NCI-H345 (cell line): ENCODE data around the gene ZFP36L2.
"Not testable (repeated sequence)": the region's sequence is repeated elsewhere in the genome, so short reads cannot be mapped to it uniquely, and the experiment has no call there.

Experiments used
- DNase-seq: peaks from one replicate; lab custom pipeline; 2025; lab: John Stamatoyannopoulos, UW

Gene ZFP36L2

DNA sequence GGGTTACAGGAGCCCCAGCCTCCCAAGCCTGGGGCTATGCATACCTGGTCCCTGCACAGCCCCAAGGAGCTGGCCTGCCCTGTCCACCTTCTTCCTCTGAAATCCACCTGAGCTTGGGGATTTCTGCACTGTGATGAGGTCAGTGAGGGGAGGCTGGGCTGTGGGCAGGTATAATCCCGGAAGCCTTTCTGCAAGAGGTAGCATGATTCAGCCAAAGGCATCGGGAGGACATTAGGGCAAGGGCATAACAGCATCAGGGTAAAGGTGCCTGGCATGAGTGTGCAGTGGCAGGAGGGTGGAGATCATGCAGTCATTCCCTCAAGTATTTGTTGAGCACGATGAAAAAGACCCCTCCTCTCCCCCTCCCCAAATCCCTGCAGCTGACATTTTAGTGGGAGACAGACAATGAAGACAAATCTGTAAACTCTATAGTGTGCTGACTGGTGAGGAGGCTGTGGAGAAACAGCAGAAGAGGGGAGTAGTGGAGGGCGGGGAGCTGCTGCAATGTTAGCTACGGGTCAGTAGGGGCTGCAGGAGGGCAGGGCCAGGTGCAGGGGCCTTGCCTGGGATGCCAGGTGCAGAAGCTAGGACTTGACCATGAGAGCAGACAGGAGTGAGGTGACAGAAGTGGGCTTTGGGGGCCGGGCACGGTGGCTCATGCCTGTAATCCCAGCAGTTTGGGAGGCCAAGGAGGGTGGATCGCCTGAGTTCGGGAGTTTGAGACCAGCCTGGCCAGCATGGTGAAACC, 18.7 kb downstream of the ZFP36L2 start:
- DNase-seq = no peak

DNA sequence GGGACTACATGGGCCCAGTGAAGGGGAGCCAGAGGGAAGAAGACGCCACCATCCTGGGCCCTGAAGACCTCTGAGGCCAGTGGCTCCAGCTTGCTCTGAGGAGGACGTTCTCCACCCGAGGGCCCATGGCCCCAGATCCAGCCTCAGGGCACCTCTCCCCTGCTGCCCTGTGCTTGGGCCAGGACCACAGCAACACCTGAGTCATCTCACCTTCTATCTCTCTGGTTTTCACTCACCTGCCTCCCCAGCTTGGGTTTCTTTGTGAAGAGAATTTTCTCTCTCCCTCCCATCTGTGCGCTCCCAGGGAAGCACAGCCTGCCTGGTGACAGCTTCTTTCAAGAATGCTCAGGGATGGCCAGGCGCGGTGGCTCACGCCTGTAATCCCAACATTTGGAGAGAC, 19.8 kb downstream of the ZFP36L2 start:
- no peak for DNase-seq

DNA sequence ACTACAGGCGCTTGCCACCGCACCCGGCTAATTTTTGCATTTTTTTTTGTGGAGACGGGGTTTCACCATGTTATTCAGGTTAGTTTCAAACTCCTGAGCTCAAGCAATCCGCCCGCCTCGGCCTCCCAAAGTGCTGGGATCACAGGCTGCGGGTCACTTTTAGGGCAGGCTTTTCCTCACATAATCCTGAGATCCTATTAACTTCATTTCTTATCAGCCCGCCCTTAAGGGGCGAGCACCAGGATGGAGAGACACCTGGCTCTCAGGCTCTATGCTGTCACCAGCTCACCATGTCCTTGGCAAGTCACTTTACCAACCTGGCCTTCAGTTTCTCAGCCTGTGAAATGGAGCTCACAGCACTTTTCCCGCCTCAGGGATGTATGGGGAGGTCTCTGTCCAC, 23.0 kb downstream of the ZFP36L2 start:
- no peak for DNase-seq

DNA sequence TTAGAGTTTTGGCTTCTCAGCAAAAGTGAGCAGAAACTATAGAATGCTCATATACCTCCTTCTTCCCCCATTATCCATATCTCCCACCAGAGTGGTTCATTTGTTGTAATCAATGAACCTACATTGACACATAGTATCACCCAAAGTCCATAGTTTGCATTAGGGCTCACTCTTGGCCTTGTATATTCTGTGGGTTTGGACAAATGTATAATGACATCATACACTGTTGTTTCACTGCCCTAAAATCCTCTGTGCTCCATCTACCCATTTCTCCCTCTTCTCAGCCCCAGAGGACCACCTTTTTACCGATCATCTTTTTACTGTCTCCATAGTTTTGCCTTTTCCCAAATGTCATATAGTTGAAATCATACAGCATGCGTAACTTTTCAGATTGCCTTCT, 24.1 kb downstream of the ZFP36L2 start:
- no peak for DNase-seq

DNA sequence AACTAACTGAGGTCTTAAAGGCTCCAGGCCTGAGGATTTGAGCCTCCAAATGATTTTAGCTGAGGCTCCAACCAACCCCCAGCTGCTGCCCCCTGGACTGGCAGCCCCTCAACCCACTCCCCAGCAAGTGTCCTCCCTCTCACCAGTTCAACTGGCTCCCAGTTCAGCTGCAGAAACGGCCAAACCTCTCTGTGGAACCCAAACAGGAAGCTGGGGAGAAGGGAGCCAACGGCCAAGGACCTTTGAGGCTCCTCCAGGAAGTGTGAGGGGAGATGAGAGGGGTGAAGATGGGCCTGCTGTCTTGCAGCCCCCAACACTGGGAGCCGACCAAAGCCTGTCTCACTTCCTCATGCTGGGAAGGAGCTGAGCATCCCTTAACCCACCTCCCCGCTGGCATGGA, 24.9 kb downstream of the ZFP36L2 start:
- no peak for DNase-seq

DNA sequence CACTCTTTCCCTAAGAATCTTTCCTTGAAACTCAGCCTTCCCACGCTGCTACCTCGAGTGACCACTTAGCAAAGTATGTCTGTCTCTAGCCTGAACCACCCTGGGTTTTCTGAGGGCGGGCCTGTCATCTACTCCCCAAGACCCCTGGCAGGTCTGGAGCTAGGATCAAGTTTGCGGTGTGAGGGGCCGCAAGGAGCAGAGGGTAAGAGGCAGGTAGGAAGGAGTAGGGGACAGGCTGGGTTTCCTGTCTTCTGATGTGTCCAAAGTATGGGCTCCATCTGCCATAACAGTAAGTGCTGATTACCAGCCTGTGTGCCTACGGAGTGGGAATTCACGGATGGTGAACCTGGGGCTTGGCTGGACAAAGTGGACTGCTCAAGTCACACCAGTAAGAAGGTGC, 25.4 kb downstream of the ZFP36L2 start:
- DNase-seq = no peak

DNA sequence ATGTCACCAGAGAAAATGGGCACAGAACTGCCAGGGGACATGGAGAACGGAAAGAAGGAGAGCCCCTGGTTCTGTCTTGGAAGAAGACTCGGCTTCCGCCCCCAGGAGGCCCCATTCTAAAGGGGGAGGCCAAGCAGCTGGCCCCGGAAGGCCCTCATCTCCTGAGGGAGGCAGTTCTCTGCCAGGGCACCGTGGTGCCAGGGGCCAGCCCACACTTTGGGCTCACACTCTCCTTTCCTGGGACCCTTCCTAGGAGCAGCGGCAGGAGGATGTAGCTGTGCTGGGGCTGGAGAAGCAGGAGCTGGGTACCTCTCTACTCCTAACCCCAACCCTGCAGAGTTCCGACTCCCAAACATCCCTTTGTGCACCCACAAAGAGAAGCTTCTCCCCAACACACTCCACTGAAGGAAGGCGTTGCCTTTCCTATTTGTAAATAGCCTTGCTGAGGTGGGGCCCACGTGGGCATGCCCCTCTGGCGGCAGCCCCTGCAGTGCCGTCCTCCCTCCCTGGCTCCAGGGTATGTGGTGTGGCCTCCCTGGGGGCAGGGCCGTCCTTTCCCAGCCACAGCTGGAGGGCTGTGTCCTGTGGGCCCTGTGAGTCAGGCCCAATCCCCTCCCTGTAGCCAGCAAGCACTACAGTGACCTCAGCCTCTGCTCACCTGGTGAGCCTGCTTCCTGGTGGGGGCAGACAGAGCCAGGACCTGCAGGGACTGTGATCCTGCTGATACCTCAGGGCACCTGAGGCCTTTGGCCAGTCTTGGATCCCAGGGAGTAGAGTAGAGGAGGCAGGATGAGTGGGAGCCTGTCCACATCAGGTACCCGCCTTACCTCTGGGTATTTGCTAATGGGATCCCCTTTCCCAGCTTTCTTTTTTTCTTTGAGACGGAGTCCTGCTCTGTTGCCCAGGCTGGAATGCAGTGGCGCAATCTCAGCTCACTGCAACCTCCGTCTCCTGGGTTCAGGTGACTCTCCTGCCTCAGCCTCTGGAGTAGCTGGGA, 26.6 kb downstream of the ZFP36L2 start:
- DNase-seq = no peak

DNA sequence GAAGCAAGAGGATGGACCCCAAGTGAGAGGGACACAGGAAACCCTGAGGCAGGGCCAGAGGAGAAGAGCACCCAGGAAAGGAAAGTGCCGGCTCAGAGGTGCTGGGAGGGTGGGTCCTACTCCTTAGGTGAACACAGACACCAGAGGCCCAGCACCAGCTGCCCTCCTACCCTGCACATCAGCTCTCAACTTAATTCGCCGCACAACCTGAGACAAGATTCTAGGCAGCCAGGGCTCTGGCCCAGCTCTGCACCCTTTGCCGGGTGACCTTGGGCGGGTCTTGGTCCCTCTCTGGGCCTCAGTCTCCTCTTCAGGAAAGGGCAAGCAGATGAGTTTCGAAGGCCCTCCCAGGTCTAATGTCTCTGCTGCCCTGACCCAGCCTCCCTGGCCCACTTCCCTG, 28.1 kb downstream of the ZFP36L2 start:
- no peak for DNase-seq

DNA sequence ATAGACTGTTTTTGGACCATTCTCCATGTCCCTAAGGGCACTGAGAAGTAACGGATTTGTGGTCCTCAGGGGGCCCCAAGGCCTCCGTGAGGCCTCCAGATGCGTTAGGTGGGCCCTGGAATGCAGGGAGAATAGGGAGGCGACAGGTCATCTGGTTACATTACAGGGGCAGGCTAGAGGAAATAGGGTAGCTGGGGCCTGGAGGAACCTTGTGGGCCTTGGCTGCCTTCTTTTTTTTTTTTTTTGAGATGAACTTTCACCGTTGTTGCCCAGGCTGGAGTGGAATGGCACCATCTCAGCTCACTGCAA, 28.9 kb downstream of the ZFP36L2 start:
- no peak for DNase-seq

DNA sequence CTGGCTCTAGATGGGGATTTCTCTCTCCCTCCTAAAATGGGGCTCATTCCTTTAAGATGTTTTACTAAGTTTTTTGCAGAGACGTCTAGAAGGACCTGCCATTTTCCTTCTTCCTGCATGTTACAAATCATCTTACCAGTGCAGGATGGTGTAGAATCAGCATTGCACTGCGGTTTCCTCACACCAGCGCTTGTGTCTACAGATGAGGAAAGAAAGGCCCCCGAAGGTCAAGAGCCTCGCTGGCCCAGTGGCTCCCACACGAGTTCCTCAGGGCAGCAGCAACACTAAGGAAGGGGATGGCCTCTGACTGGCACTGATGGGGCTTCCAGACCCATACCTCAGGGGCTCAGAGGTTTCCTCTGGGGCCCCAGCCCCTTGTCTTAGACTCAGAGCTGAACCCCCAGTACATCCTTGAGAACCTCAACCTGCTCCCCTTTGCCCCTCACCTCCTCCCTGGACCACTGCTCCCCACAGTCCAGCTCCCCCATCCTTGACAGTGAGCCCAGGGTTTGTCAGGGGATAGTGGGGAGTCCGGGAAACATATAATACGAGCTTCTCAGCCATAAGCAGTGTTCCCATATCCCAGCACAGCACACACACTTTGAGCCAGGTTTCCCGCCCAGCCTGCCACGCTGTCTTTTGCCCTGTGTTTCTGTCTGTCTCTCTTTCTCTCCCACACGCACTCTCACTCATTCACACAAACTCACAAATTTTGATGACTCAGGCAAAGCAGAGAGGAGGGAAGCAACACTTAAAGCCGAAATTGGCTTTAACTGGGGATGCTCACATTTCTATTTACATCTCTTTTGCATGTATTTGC, 29.4 kb downstream of the ZFP36L2 start:
- DNase-seq = no peak

DNA sequence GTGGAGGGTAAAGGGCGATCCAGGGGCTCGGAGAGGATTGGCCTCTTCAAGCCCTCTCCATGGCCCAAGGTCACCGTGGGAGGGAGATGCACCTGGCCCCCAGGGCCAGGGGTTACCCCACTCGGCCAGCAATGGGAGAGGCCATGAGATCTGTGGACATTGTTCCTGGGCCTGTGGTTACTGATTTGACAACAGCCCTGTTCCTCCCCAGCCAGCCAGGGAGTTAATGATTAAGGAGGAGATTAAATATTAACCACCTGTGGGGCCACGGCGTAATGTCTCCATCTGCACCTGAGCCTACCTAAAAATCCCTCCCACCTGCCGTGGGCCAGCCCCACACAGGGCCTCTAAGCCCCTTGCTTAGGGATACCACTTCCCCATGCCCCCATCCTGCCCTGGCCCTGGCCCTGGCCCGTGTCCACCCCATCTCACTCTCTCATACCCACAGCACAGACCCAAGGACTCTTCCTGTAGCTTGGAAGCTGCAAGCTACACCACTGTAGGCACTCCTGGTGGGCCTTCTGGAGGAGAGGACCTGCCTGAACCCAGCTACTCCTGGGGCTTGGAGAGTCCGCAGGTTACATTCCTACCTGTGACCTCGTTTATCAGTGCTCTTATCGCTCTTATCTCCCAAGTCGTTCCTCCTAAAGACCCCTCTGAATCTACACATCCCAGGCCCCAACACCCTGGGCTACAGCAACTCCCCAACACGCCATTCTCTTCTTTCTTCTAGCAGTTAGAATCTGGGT, 32.1 kb downstream of the ZFP36L2 start:
- no peak for DNase-seq

DNA sequence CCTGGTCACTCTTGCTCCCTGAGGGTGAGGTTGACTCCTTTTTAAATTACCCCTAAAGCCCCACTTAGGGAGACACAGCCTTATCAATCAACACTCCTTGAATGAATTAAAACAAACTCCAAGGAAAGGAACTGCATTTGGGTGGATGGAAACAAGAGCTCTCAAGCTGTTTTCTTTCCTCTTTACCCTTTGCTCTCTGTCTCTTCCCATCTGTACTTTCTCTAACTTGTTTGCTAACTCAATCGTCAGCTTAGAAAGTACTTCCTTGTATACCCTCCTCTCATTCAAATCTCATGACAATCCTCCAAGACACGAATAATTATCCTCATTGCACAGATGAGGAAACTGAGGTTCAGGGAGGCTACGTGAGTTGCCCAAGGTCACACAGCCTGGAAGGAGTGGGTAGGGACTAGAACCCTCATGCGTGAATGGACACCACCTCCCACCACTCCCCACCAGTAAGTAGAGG, 32.7 kb downstream of the ZFP36L2 start:
- DNase-seq = no peak

DNA sequence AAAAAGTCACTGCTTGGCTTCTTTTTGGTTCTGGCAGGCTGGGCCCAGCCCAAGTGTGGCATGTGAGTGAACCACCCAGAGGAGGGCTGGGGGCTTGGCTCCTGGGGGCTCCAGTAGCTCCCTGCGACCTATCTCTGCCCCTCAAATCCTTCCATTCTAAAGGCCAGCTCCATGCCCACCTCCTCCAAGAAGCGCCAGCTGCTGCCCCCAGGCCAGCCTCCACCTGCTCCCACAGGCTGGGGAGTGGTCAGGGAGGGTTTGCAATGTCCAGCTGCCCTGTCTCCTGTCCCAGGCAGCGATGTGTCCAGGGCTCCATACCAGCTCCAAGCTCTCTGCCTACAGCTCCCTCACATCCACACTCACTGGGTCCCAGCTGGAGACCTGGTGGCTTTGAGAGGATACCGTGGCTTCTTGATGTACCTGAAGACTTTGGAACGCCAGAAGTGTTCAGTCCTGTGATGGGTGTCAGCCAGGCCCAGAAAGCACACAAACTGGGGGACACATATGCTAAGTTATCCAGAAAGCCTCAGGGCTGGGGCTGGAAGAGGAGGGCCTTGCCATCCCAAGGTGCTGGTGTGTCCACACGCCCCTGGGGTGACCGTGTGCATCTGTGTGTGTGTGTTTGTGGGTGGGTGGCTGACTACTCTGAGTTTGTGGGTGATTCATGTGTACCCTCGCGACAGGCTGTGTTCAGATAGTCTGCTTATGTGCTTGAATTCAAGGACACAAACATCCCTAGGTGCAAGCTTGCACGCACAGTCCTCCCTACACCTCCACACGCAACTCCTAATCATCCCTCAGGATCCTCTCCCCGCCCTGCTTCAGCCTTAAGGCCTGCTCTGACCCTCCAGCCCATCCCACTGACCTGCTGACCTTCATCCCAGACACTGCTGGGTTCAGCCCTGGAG, 33.4 kb downstream of the ZFP36L2 start:
- DNase-seq = no peak

DNA sequence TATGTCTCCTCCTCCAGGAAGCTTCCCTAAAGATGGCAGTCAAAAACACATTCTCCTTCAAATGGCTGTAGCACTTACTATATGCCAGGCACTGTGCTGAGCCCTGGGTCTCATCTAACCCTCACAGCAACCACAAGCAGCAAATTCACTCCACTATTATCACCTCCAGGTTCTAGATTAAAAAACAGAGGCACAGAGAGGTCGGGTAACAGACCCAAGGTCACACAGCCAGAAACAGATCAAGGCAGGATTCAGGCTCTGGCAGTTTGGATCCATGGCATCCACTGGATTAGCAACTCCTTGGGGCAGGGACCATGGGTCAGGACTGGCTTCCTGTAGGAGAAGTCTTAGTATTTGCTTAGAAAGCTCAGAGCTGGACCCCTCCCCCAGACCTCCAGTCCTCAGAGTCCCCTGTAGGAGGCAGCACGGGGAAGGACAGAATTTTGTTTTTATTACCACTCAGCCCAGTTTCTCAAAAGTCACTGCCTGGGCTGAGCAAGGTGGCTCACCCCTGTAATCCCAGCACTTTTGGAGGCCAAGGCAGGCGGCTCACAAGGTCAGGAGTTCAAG, 34.4 kb downstream of the ZFP36L2 start:
- DNase-seq = no peak

DNA sequence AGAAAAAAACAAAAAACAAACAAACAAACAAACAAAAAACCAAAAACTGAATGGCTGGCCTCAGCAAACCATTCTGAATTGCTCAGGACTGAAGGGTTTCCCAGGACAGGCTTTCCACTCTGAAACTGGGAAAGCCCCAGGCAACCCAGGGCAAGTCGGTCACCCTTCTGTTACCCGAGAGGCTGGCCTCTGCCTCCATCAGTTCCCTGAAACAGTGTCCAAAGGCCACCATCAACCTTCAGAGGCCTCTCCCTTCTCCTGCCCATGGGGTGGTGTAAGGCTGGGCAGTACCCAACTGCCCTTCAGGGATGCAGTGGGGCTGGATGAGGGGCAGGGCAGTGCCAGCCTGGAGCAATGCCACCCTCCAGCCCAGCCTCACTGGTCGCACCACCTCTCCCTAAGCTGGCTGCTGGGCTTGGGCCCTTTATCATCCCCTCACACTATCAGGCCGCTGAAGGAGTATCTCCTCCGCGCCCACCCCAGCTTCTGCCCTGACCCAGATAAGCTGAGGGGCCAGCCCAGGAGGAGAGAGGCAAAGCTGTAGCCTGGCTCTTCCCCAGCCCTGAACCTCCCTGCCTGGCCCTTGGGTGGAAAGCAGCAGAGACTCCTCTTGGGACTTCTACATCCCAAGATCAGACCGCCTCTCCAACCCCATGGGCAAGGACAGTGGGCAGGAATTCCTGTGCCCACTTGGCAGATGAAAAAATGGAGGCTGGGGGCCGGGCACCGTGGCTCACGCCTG, 35.9 kb downstream of the ZFP36L2 start:
- DNase-seq = no peak

DNA sequence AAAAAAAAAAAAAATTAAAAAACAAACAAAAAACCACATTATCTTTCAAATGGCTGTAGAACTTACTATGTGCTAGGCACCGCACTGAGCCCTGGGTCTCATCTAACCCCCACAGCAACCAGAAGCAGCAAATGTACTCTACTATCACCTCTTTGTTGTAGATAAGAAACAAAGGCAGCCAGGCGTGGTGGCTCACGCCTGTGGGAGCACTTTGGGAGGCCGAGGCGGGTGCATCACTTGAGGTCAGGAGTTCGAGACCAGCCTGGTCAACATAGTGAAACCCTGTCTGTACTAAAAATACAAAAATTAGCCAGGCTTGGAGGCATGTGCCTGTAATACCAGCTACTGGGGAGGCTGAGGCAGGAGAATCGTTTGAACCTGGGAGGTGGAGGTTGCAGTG, 36.5 kb downstream of the ZFP36L2 start:
- DNase-seq = not testable (repeated sequence)

DNA sequence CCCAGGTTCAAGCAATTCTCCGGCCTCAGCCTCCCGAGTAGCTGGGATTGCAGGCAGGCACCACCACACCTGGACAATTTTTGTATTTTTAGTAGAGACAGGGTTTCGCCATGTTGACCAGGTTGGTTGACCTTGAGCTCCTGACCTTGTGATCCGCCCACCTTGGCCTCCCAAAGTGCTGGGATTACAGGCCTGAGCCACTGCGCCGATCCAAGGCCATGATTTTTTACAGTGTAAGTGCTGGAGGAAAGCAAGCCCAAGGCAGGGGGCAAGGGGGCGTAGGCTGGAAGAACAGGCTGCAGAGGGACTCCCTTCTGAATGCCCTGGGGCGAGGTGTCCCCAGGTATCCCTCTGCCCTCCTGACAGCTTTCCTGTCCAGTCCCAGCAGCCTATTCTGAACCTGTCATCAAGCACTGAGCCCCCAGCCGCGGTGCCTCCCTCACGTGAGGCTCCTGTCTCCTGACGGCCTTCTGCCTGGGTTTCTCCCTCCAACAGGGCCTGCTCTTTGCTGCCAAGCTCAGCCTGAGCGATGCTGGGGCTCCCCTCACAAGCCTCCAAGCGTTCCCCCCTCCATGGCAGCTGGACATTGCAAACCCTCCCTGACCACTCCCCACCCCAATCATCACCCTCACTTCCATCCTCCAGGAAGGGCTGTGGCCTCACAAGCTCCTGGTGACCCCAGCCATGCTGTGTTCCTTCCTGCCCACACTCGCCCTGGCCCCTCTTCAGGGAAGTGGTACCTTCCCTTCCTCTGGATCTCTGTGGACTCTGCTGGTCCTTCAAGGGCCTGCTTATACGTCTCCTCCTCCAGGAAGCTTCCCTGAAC, 37.6 kb downstream of the ZFP36L2 start:
- no peak for DNase-seq

DNA sequence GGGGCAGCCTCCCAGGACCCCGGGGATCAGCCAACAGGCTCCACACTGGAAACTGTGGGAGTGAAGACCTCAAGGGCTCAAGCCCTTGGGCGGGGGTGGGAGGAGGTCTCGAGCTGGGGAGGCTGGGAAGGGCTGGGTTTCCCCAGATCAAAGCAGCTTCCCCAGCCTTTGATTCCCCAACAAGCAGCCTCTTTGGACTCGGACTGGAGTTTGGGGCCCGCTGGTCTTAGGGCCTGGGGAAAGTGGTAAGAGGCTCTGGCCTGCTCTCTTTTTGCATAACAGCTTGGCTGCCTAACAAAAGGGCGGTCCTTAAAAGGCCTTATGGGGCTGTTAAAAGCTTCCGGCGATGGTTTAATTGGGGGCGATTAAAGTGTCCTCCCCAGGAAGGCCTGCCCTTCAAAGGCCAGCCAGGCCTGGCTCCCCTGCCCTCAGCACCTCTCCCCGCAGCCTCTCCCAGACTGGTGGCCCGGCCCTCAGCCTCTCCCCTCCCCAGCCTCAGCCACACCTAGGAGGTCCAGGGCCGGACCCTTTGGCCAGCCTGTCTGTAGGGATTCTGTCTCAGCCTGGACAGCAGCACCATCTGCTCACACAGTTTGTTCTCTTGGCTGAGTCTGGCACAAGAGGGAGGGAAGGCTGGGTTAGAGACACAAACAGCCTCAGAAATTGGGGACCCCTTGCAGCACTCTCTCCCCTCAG, 39.6 kb downstream of the ZFP36L2 start:
- no peak for DNase-seq
